ENCODE data around the gene PROM2. TPM values are rescaled to one million over a fixed set of nuclear protein-coding genes. Genes with fewer than 3 reads are reported as not detected.

PROM2 gene
- total and polyA plus RNA-seq, 10 of the 15 experiments (the other 5 are each of a cell fraction or from before 2014, with no cell fraction given), result 0.01 to 0.04 TPM; not detected in 8

- DNase-seq (ENCODE audit: low read depth, low spot score) (no peak), FAIRE-seq (no peak), ATAC-seq (no peak)
- Histone ChIP-seq H4K20me1 (ENCODE audit: control insufficient read depth, insufficient read depth) (no peaks in the 10 kb centered on the region), H3K79me2 (ENCODE audit: control insufficient read depth, insufficient read depth, low read length) (no peaks in the 10 kb centered on the region), H3K4me2 (ENCODE audit: control insufficient read depth, insufficient read depth) (no peak overlapping the region), H3K9ac (ENCODE audit: control insufficient read depth, insufficient read depth, low read length) (no peak overlapping the region), H3K36me3 (ENCODE audit: control insufficient read depth in 2 of 2, insufficient read depth in 2 of 2, low read length in 1 of 2) (no peaks in the 10 kb centered on the region), H3K9me3 (replicated peaks; ENCODE audit: control insufficient read depth, insufficient read depth, low read length) (no peaks in the 10 kb centered on the region), H3K4me1 (ENCODE audit: control insufficient read depth, insufficient read depth, low read length) (no peaks in the 10 kb centered on the region), H2AFZ (ENCODE audit: control insufficient read depth, low read depth, low read length) (no peak overlapping the region), H3K27ac (ENCODE audit: control insufficient read depth, insufficient read depth) (no peak overlapping the region), H3K4me3 (no peak overlapping the region), H3K27me3 (replicated peaks in 1 of 2; ENCODE audit: control insufficient read depth in 2 of 2, insufficient read depth in 2 of 2, low read length in 1 of 2) (no peaks in the 10 kb centered on the region)
- WGBS (ENCODE audit: insufficient coverage, insufficient replicate concordance, low lambda C conversion rate, missing lambda C conversion rate), result 37% methylated on average over 20 of the region's 22 CpGs
- ChIA-PET CTCF (no interaction called here), POLR2A (no interaction called here), RAD21 (ENCODE audit: unreplicated experiment) (no interaction called here), SMC1A (ENCODE audit: uncharacterized antibody, unreplicated experiment) (no interaction called here)
- intact Hi-C loops (cut with micrococcal nuclease; ENCODE audit: unreplicated experiment) (no loop called here), in situ Hi-C loops (cut with MboI) (no loop called here)
- BruUV-seq (replicated peaks), result no TSS peak
- TF ChIP-seq ZBTB33 (IDR thresholded peaks at IDR 0.05) (no peak), CBX3 (IDR thresholded peaks at IDR 0.05; ENCODE audit: borderline replicate concordance, low read depth) (no peak), ZBTB40 (IDR thresholded peaks at IDR 0.05; ENCODE audit: borderline replicate concordance) (no peak), FOXM1 (IDR thresholded peaks at IDR 0.05; ENCODE audit: low read depth, low read length) (no peak), NR2C1 (IDR thresholded peaks at IDR 0.05) (no peak), PML (IDR thresholded peaks at IDR 0.05; ENCODE audit: low read length) (no peak), RCOR1 (conservative IDR thresholded peaks at IDR 0.05; ENCODE audit: low read depth, low read length) (no peak)
- TF ChIP-seq, protein P1, sequence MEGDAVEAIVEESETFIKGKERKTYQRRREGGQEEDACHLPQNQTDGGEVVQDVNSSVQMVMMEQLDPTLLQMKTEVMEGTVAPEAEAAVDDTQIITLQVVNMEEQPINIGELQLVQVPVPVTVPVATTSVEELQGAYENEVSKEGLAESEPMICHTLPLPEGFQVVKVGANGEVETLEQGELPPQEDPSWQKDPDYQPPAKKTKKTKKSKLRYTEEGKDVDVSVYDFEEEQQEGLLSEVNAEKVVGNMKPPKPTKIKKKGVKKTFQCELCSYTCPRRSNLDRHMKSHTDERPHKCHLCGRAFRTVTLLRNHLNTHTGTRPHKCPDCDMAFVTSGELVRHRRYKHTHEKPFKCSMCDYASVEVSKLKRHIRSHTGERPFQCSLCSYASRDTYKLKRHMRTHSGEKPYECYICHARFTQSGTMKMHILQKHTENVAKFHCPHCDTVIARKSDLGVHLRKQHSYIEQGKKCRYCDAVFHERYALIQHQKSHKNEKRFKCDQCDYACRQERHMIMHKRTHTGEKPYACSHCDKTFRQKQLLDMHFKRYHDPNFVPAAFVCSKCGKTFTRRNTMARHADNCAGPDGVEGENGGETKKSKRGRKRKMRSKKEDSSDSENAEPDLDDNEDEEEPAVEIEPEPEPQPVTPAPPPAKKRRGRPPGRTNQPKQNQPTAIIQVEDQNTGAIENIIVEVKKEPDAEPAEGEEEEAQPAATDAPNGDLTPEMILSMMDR (IDR thresholded peaks at IDR 0.05 in 2 of 3, conservative IDR thresholded peaks at IDR 0.05 in 1 of 3; ENCODE audit: control insufficient read depth in 2 of 3, extremely low read depth in 1 of 3, insufficient read depth in 1 of 3, low read depth in 3 of 3, low read length in 3 of 3), result no peak
- TF ChIP-seq, protein P2, sequence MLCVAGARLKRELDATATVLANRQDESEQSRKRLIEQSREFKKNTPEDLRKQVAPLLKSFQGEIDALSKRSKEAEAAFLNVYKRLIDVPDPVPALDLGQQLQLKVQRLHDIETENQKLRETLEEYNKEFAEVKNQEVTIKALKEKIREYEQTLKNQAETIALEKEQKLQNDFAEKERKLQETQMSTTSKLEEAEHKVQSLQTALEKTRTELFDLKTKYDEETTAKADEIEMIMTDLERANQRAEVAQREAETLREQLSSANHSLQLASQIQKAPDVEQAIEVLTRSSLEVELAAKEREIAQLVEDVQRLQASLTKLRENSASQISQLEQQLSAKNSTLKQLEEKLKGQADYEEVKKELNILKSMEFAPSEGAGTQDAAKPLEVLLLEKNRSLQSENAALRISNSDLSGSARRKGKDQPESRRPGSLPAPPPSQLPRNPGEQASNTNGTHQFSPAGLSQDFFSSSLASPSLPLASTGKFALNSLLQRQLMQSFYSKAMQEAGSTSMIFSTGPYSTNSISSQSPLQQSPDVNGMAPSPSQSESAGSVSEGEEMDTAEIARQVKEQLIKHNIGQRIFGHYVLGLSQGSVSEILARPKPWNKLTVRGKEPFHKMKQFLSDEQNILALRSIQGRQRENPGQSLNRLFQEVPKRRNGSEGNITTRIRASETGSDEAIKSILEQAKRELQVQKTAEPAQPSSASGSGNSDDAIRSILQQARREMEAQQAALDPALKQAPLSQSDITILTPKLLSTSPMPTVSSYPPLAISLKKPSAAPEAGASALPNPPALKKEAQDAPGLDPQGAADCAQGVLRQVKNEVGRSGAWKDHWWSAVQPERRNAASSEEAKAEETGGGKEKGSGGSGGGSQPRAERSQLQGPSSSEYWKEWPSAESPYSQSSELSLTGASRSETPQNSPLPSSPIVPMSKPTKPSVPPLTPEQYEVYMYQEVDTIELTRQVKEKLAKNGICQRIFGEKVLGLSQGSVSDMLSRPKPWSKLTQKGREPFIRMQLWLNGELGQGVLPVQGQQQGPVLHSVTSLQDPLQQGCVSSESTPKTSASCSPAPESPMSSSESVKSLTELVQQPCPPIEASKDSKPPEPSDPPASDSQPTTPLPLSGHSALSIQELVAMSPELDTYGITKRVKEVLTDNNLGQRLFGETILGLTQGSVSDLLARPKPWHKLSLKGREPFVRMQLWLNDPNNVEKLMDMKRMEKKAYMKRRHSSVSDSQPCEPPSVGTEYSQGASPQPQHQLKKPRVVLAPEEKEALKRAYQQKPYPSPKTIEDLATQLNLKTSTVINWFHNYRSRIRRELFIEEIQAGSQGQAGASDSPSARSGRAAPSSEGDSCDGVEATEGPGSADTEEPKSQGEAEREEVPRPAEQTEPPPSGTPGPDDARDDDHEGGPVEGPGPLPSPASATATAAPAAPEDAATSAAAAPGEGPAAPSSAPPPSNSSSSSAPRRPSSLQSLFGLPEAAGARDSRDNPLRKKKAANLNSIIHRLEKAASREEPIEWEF (IDR thresholded peaks at IDR 0.05; ENCODE audit: insufficient replicate concordance, low read depth, low read length), result no peak
Measured at GRCh38 chr2:95276244-95276887, 2.1 kb downstream of the PROM2 start.
